PC-9 (cell line): ENCODE measurements around the gene C4BPA. TPM values are rescaled to one million over a fixed set of nuclear protein-coding genes. Genes with fewer than 3 reads are reported as not detected.

Experiments used
- BruUV-seq: library from RNA; stranded (reverse); fragments of 400-500 nt; replicated peaks from 2 replicates; lab custom pipeline; 2021; lab: Mats Ljungman, UMichigan
- CTCF ChIA-PET: fragments of 300-600 bp; sonication (Branson Sonifier 250); formaldehyde crosslinking; loops from one replicate; lab custom pipeline; 2022; ENCODE audit warnings: antibody characterized with exemption; lab: Charles Lee
- POLR2A ChIA-PET: fragments of 300-600 bp; sonication (Branson Sonifier 250); formaldehyde crosslinking; loops from one replicate; lab custom pipeline; 2022; ENCODE audit warnings: antibody characterized with exemption; ENCODE audit not compliant: unreplicated experiment; lab: Charles Lee
- DNase-seq, 2 experiments: peaks; one replicate each; pipeline versions ENCODE4 v3.0.0 to v3.0.0-alpha.2; 2015 to 2022; ENCODE audit warnings: mixed read lengths in 1 of 2
- H2AFZ ChIP-seq: fragments of 200-600 bp; sonication (generic); 2 replicates; pipeline ENCODE4 v1.8.1; 2017; ENCODE audit warnings: antibody characterized with exemption
- H3F3A ChIP-seq: fragments of 200-600 bp; sonication (generic); 2 replicates; pipeline ENCODE4 v1.8.1; 2017; ENCODE audit warnings: antibody characterized with exemption, mild to moderate bottlenecking, low read depth; ENCODE audit not compliant: insufficient read depth
- H3K27ac ChIP-seq: fragments of 200-600 bp; sonication (generic); 2 replicates; pipeline ENCODE4 v1.6.1; 2016; ENCODE audit warnings: mixed run types
- H3K27me3 ChIP-seq: fragments of 200-600 bp; sonication (generic); 2 replicates; pipeline ENCODE4 v1.6.1; 2016; ENCODE audit warnings: low read depth, mixed run types; ENCODE audit not compliant: insufficient read depth
- H3K36me3 ChIP-seq: fragments of 200-600 bp; sonication (generic); 2 replicates; pipeline ENCODE4 v1.6.1; 2016; ENCODE audit warnings: low read depth, mixed run types
- H3K4me1 ChIP-seq: fragments of 200-600 bp; sonication (generic); replicated peaks from 2 replicates; pipeline ENCODE4 v1.6.1; 2016; ENCODE audit warnings: mixed run types; ENCODE audit not compliant: insufficient read depth
- H3K4me2 ChIP-seq: fragments of 200-600 bp; sonication (generic); 2 replicates; pipeline ENCODE4 v1.6.1; 2017; ENCODE audit warnings: mixed run types
- H3K4me3 ChIP-seq: fragments of 200-600 bp; sonication (generic); 2 replicates; pipeline ENCODE4 v1.6.1; 2016; ENCODE audit warnings: mixed run types
- H3K79me2 ChIP-seq: fragments of 200-600 bp; sonication (generic); 2 replicates; pipeline ENCODE4 v1.6.1; 2017; ENCODE audit warnings: low read depth, mixed run types
- H3K9me2 ChIP-seq: fragments of 200-600 bp; sonication (generic); 2 replicates; pipeline ENCODE4 v1.8.1; 2017; ENCODE audit warnings: mild to moderate bottlenecking; ENCODE audit not compliant: insufficient read depth
- H3K9me3 ChIP-seq: fragments of 200-600 bp; sonication (generic); 2 replicates; pipeline ENCODE4 v1.8.1; 2016; ENCODE audit warnings: low read depth; ENCODE audit not compliant: insufficient read depth
- H4K20me1 ChIP-seq: fragments of 200-600 bp; sonication (generic); 2 replicates; pipeline ENCODE4 v1.8.1; 2017; ENCODE audit not compliant: insufficient read depth
- CTCF ChIP-seq: fragments of 200-600 bp; sonication (generic); conservative IDR thresholded peaks from 2 replicates; pipeline ENCODE4 v1.6.1; 2017; ENCODE audit warnings: mixed run types, antibody characterized with exemption, mild to moderate bottlenecking, moderate library complexity
- EZH2 ChIP-seq: fragments of 200-600 bp; sonication (generic); IDR thresholded peaks from 2 replicates; pipeline ENCODE4 v1.8.0; 2017; ENCODE audit warnings: antibody characterized with exemption, low read depth
- intact Hi-C: fragments of 100-400 bp; cut with micrococcal nuclease; formaldehyde crosslinking; loops from one replicate; pipeline ENCODE4 v1.10.0; 2022; ENCODE audit not compliant: unreplicated experiment
- total RNA-seq: library from RNA; stranded (reverse); gene quantifications from 2 replicates; pipeline ENCODE4 v1.2.3, GENCODE V29; 2021

The C4BPA gene
- total RNA-seq, 1 experiment from 2014 or later, result not detected

- DNase-seq, result no peak
- no peak overlapping the region for H2AFZ ChIP-seq
- intact Hi-C loops, result loop anchor here (10.0 kb wide), 1 partner anchor 63 kb away; no protein-coding TSS in a partner anchor
- no peaks in the 10 kb centered on the region for H4K20me1 ChIP-seq
- peaks cover 17% of the 10 kb centered on the region for H3K4me1 ChIP-seq
- no peaks in the 10 kb centered on the region for H3K9me3 ChIP-seq
- ChIA-PET CTCF (no interaction called here), POLR2A (no interaction called here)
- peaks cover 10% of the 10 kb centered on the region; the same call in 1 of the 2 replicates for H3F3A ChIP-seq
- H3K9me2 ChIP-seq, result no peaks in the 10 kb centered on the region
- H3K36me3 ChIP-seq, result no peaks in the 10 kb centered on the region
- no TSS peak for BruUV-seq
- no peak overlapping the region for H3K4me2 ChIP-seq
- no peak for TF ChIP-seq CTCF
- TF ChIP-seq EZH2, result no peak
- no peak overlapping the region for H3K27ac ChIP-seq
- H3K79me2 ChIP-seq, result no peaks in the 10 kb centered on the region
- no peak overlapping the region for H3K4me3 ChIP-seq
- no peaks in the 10 kb centered on the region for H3K27me3 ChIP-seq
Observed at GRCh38 chr1:207101720-207102119, 2.3 kb upstream of the C4BPA start.

- no peaks in the 10 kb centered on the region for H3K9me2 ChIP-seq
- H3K4me1 ChIP-seq, result peaks cover 17% of the 10 kb centered on the region
- H3K36me3 ChIP-seq, result no peaks in the 10 kb centered on the region
- CTCF ChIA-PET, result no interaction called here
- no peak for DNase-seq
- no TSS peak for BruUV-seq
- TF ChIP-seq CTCF, result no peak
- no peak for TF ChIP-seq EZH2
- H3K27ac ChIP-seq, result no peak overlapping the region
- peaks cover 10% of the 10 kb centered on the region; the same call in 1 of the 2 replicates for H3F3A ChIP-seq
- no peaks in the 10 kb centered on the region for H3K79me2 ChIP-seq
- no peak overlapping the region for H3K4me3 ChIP-seq
- H2AFZ ChIP-seq, result no peak overlapping the region
- H4K20me1 ChIP-seq, result no peaks in the 10 kb centered on the region
- POLR2A ChIA-PET, result no interaction called here
- H3K9me3 ChIP-seq, result no peaks in the 10 kb centered on the region
- no peaks in the 10 kb centered on the region for H3K27me3 ChIP-seq
- H3K4me2 ChIP-seq, result no peak overlapping the region
- intact Hi-C loops, result loop anchor here (10.0 kb wide), 1 partner anchor 63 kb away; no protein-coding TSS in a partner anchor
Observed at GRCh38 chr1:207102146-207102545, 1.9 kb upstream of the C4BPA start.

- no TSS peak for BruUV-seq
- no peak overlapping the region for H3K4me2 ChIP-seq
- TF ChIP-seq EZH2, result no peak
- TF ChIP-seq CTCF, result no peak
- ChIA-PET POLR2A (no interaction called here), CTCF (no interaction called here)
- no peak overlapping the region for H3K4me3 ChIP-seq
- H2AFZ ChIP-seq, result peak overlapping the region; percentile 56; the same call in 1 of the 2 replicates
- H3K27ac ChIP-seq, result no peak overlapping the region
- intact Hi-C loops, result loop anchor here (10.0 kb wide), 1 partner anchor 62 kb away; no protein-coding TSS in a partner anchor
- H3K9me3 ChIP-seq, result no peaks in the 10 kb centered on the region
- H3K4me1 ChIP-seq, result peaks cover 15% of the 10 kb centered on the region
- no peaks in the 10 kb centered on the region for H3K27me3 ChIP-seq
- no peaks in the 10 kb centered on the region for H3K36me3 ChIP-seq
- no peak for DNase-seq
- H4K20me1 ChIP-seq, result no peaks in the 10 kb centered on the region
- H3F3A ChIP-seq, result peaks cover 7% of the 10 kb centered on the region; the same call in 1 of the 2 replicates
- no peaks in the 10 kb centered on the region for H3K9me2 ChIP-seq
- no peaks in the 10 kb centered on the region for H3K79me2 ChIP-seq
Observed at GRCh38 chr1:207102659-207103058, 1.4 kb upstream of the C4BPA start.
